ENCODE results near the gene C1QTNF7. TPM values are rescaled to one million over a fixed set of nuclear protein-coding genes. Genes with fewer than 3 reads are reported as not detected.
A peak's percentile ranks its signal among the peaks of the same experiment; 100 is the strongest.

C1QTNF7 gene
- total and polyA plus RNA-seq, 7 donors = 0.46 to 36.8 (median 11.0) TPM

GRCh38 chr4:15385515-15385914 is 42.3 kb upstream of the C1QTNF7 start:
- TF ChIP-seq CTCF (IDR thresholded peaks at IDR 0.05) (no peak), EP300 (IDR thresholded peaks at IDR 0.05) (no peak)
- H3K36me3 ChIP-seq = no peaks in the 10 kb centered on the region
- intact Hi-C loops (cut with DNase I) = no loop called here
- no peaks in the 10 kb centered on the region for H3K27me3 ChIP-seq
- H3K4me1 ChIP-seq = peaks cover 0 to 18% (median 11%) of the 10 kb centered on the region in 4 donors
- 90 to 92% methylated on average over 6 of the region's 6 CpGs for WGBS, 2 donors
- DNase-seq = no peak
- H3K27ac ChIP-seq = peak overlapping the region; percentile 5 to 47 (median 36)
- no peak overlapping the region for H3K4me3 ChIP-seq
- no peaks in the 10 kb centered on the region for H3K9me3 ChIP-seq

GRCh38 chr4:15385928-15386327 is 41.9 kb upstream of the C1QTNF7 start:
- Histone ChIP-seq H3K36me3 (no peaks in the 10 kb centered on the region), H3K27ac (peak overlapping the region in 2 of 4 donors; percentile 44 to 47), H3K27me3 (no peaks in the 10 kb centered on the region), H3K9me3 (no peaks in the 10 kb centered on the region), H3K4me1 (peaks cover 0 to 18% (median 11%) of the 10 kb centered on the region in 4 donors), H3K4me3 (no peak overlapping the region)
- intact Hi-C loops (cut with DNase I) = no loop called here
- 84 to 88% methylated on average over 4 of the region's 4 CpGs for WGBS, 2 donors
- TF ChIP-seq POLR2AphosphoS5 (IDR thresholded peaks at IDR 0.05) (peak in 3 of 4 donors; percentile 29 to 50 (median 37)), CTCF (IDR thresholded peaks at IDR 0.05) (no peak)
- peak; percentile 78 for DNase-seq

GRCh38 chr4:15390494-15390893 is 37.3 kb upstream of the C1QTNF7 start:
- Histone ChIP-seq H3K9me3 (no peaks in the 10 kb centered on the region), H3K4me3 (no peak overlapping the region), H3K27me3 (no peaks in the 10 kb centered on the region), H3K27ac (no peak overlapping the region), H3K4me1 (peaks cover 0 to 17% (median 0%) of the 10 kb centered on the region in 4 donors), H3K36me3 (no peaks in the 10 kb centered on the region)
- 82 to 85% methylated on average over 3 of the region's 3 CpGs for WGBS, 2 donors
- TF ChIP-seq POLR2A (IDR thresholded peaks at IDR 0.05) (no peak), CTCF (IDR thresholded peaks at IDR 0.05) (no peak), POLR2AphosphoS5 (IDR thresholded peaks at IDR 0.05) (no peak), EP300 (IDR thresholded peaks at IDR 0.05) (no peak)
- no peak for DNase-seq
- intact Hi-C loops (cut with DNase I) = no loop called here

GRCh38 chr4:15392053-15392805 is 35.6 kb upstream of the C1QTNF7 start:
- H3K4me1 ChIP-seq = peaks cover 0 to 24% (median 0%) of the 10 kb centered on the region in 4 donors
- no peak for TF ChIP-seq POLR2A (IDR thresholded peaks at IDR 0.05)
- TF ChIP-seq POLR2AphosphoS5 (IDR thresholded peaks at IDR 0.05) = no peak
- TF ChIP-seq EP300 (IDR thresholded peaks at IDR 0.05) = no peak
- no peak for TF ChIP-seq CTCF (IDR thresholded peaks at IDR 0.05)
- no peak for DNase-seq
- 85 to 90% methylated on average over 8 of the region's 8 CpGs for WGBS, 2 donors
- H3K36me3 ChIP-seq = no peaks in the 10 kb centered on the region
- peak overlapping the region in 1 of 4 donors; percentile 54 for H3K27ac ChIP-seq
- intact Hi-C loops (cut with DNase I) = no loop called here
- no peak overlapping the region for H3K4me3 ChIP-seq
- H3K9me3 ChIP-seq = no peaks in the 10 kb centered on the region
- no peaks in the 10 kb centered on the region for H3K27me3 ChIP-seq

Data from sigmoid colon (tissue), 7 donors.